ENCODE data around the gene TMEM88.

- TF ChIP-seq CTCF (conservative IDR thresholded peaks at IDR 0.05; ENCODE audit: low read depth, low read length) (no peak), EZH2 (IDR thresholded peaks at IDR 0.05; ENCODE audit: low read length, unreplicated experiment) (no peak), EZH2phosphoT487 (IDR thresholded peaks at IDR 0.05; ENCODE audit: borderline replicate concordance, low read length) (no peak)
Measured at GRCh38 chr17:7818746-7819645, 35.9 kb upstream of the TMEM88 start.

Data from PC-3 (cell line).